Measurements from ENCODE around the gene SAMHD1.

SAMHD1 gene

DNA sequence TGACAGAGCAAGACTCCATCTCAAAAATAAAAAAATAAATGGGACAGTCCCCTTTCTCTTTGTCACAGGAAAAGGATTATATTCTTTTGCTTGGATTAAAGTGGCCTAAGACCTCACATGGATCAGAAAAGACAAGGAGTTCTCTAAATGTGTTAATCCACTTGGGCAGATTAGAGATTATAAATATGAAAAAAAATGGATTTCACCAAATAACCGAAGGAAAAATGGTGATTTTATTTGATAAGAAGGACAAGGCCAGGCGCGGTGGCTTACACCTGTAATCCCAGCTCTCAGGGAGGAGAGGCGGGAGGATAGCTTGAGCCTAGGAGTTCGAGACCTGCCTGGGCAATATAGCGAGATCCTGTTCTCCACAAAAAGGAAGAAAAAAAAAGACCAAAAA lies 21.8 kb downstream of the SAMHD1 start:
- TF ChIP-seq, protein P1, sequence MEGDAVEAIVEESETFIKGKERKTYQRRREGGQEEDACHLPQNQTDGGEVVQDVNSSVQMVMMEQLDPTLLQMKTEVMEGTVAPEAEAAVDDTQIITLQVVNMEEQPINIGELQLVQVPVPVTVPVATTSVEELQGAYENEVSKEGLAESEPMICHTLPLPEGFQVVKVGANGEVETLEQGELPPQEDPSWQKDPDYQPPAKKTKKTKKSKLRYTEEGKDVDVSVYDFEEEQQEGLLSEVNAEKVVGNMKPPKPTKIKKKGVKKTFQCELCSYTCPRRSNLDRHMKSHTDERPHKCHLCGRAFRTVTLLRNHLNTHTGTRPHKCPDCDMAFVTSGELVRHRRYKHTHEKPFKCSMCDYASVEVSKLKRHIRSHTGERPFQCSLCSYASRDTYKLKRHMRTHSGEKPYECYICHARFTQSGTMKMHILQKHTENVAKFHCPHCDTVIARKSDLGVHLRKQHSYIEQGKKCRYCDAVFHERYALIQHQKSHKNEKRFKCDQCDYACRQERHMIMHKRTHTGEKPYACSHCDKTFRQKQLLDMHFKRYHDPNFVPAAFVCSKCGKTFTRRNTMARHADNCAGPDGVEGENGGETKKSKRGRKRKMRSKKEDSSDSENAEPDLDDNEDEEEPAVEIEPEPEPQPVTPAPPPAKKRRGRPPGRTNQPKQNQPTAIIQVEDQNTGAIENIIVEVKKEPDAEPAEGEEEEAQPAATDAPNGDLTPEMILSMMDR (conservative IDR thresholded peaks at IDR 0.05), result no peak
- no peak overlapping the region for H3K27ac ChIP-seq

DNA sequence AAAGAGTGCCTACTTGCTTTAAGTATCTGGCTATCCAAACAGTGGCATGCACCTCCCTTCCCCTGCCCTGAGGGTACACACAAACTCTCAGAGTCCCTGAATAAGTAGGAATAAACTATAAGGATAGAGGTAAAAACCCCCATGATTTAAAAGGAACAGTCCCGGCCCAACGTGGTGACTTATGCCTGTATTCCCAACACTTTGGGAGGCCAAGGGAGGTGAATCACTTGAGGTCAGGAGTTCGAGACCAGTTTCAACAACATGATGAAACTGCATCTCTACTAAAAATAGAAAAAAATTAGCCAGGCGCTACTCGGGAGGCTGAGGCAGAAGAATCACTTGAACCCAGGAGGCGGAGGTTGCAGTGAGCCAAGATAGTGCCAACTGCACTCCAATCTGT lies 22.2 kb downstream of the SAMHD1 start:
- TF ChIP-seq, protein P1 (conservative IDR thresholded peaks at IDR 0.05), result no peak
- no peak overlapping the region for H3K27ac ChIP-seq

DNA sequence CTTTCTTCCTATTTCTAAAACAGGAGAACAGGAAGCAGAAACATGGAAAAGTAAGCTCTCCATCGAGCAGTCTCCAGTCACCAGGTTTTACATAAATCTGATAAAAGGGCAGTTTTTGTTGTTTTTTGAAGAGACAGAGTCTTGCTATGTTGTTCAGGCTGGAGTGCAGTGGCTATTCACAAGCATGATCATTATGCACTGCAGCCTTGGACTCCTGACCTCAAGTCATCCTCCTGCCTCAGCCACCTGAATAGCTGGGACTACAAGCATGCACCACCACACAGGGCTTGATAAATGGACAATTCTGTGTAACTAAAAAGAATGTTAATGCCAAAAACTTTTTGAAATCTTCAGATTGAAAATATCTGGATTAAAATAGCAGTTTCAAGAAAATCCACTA lies 23.8 kb downstream of the SAMHD1 start:
- no peak overlapping the region for H3K27ac ChIP-seq

DNA sequence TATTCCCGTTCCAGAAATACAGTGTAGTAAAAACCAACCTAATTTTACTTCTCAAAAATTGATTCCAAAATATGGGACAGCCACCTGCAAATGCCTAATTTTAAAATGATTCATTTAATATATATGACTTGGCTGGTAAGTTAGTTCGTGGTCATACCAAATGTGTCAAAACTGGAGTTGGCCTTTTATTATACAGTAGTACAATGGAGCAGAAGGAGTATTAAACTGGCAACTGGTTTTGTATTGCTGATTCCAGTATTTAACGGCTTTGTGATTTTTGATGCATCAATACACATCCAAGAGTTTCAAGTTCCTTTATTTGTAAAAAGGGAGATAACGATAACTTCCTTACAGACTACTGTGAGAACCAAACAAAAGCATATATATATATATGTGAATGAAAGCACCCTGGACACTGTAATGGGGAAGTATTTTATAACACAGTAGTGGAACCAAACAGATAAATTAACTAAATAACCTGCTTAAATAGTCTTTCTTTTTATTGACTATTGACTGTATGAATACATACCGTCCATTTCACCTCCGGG lies 24.8 kb downstream of the SAMHD1 start:
- no peak overlapping the region for H3K27ac ChIP-seq
- TF ChIP-seq, protein P1 (conservative IDR thresholded peaks at IDR 0.05), result no peak

More for the DNA sequence above, 23.8 kb downstream of the SAMHD1 start:
- TF ChIP-seq, protein P1 (conservative IDR thresholded peaks at IDR 0.05), result no peak

DNA sequence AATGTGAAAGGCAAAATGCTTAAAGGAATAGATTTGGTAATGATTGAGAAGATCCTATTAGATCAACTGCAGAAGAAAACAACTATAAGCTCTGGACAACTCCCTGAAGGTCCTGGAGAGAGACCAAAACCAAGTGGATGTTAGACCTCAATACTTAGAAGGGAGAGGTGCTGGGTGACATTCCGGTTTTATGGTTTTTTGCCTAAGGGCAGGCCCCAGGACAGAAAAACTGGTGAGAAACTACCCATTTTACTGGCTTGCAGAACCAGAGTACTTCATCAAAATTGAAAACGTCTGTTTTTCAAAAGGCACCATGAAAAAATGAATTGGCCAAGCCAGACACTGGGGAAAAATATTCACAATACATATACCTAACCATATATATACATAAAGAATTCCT lies 26.3 kb downstream of the SAMHD1 start:
- H3K27ac ChIP-seq, result no peak overlapping the region
- TF ChIP-seq, protein P1 (conservative IDR thresholded peaks at IDR 0.05), result no peak

DNA sequence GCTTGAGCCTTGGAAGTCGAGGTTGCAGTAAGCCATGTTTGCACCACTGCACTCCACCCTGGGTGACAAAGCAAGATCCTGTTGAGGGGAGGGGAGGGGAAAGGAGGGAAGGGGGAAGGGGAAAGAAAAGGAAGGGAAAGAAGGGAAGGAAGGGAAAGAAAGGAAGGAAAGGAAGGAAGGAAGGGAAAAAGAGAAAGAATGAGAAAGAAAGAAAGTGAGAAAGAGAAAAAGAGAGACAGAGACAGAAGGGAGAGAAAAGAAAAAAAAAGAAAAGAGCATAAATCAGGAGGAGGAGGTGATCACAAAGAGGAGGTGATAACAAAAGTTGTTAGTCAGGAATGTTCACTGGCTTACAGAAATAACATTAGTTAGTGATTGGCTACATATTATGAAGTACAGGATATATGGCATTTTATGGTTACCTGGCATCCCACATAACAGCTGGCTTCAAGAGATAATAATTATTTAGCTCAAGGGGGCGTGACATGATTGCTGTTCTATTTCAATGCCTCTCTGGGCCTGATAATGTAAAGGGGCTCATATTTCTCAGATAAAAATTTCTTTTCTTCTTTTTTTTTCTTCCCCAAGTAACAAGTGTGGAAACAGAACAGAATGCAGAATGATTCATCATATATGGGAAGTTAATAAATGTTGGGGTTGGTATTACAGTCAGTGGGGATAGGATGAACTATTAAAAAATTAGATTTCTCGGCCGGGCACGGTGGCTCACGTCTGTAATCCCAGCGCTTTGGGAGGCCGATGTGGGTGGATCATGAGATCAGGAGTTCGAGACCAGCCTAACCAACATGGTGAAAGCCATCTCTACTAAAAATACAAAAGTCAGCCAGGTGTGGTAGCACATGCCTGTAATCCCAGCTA lies 27.1 kb downstream of the SAMHD1 start:
- TF ChIP-seq, protein P1 (conservative IDR thresholded peaks at IDR 0.05), result no peak
- peak overlapping the region; percentile 14 for H3K27ac ChIP-seq

DNA sequence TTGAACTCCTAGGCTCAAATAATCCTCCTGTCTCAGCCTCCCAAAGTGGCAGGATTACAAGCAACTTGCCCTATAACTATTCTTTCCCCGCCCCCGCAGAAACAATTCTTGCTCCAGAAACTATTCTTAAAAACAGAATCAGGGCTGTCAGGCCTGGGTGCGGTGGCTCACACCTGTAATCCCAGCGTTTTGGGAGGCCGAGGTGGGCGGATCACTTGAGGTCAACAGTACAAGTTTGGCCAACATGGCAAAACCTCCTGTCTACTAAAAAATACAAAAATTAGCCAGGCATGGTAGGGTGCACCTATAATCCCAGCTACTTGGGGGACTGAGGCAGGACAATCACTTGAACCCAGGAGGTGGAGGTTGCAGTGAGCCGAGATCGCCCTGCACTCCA lies 31.2 kb downstream of the SAMHD1 start:
- H3K27ac ChIP-seq, result 0 out of 2 replicates have a peak overlapping the region, but pooled peaks have one; percentile 13
- TF ChIP-seq, protein P1 (conservative IDR thresholded peaks at IDR 0.05), result no peak
